ENCODE data around the gene NCAPG2. TPM values are rescaled to one million over a fixed set of nuclear protein-coding genes. Genes with fewer than 3 reads are reported as not detected.

Gene NCAPG2
- total RNA-seq, 1 experiment from 2014 or later = 67.3 TPM

GRCh38 chr7:158649279-158649678 lies 55.3 kb downstream of the NCAPG2 start:
- Mint-ChIP-seq H3K27me3 (ENCODE audit: insufficient read depth, unreplicated experiment) (no peaks in the 10 kb centered on the region), H3K4me1 (ENCODE audit: low read depth, unreplicated experiment) (peaks cover 26% of the 10 kb centered on the region), H3K4me3 (ENCODE audit: unreplicated experiment) (peak overlapping the region; percentile 57), H3K9me3 (ENCODE audit: unreplicated experiment) (peaks cover 8% of the 10 kb centered on the region), H3K36me3 (ENCODE audit: insufficient read depth, unreplicated experiment) (peaks cover 68% of the 10 kb centered on the region), H3K27ac (ENCODE audit: unreplicated experiment) (peak overlapping the region; percentile 70)
- Histone ChIP-seq H3K4me1 (peaks cover 39% of the 10 kb centered on the region), H3K27me3 (replicated peaks; ENCODE audit: control insufficient read depth, insufficient read depth, low read length) (no peaks in the 10 kb centered on the region), H3K4me3 (ENCODE audit: low read depth, low read length) (no peak overlapping the region), H3K9me3 (no peaks in the 10 kb centered on the region), H3K36me3 (ENCODE audit: control insufficient read depth, insufficient read depth, low read length) (no peaks in the 10 kb centered on the region)
- intact Hi-C loops (cut with micrococcal nuclease; ENCODE audit: unreplicated experiment) = loop anchor here (2.0 kb wide), 2 partner anchors 56 to 216 kb away; partner anchors contain the start of gene NCAPG2
- POLR2A ChIA-PET = no interaction called here
- CTCF ChIA-PET = no interaction called here
- BruUV-seq (replicated peaks) = no TSS peak
- TF ChIP-seq CTCF (IDR thresholded peaks at IDR 0.05; ENCODE audit: insufficient read depth in 1 of 2, low read depth in 1 of 2, low read length in 1 of 2, severe bottlenecking in 1 of 2, unreplicated experiment in 1 of 2) = no peak
- peak in 1 of 2 experiments; percentile 42 for DNase-seq

GRCh38 chr7:158648787-158649186 lies 55.8 kb downstream of the NCAPG2 start:
- POLR2A ChIA-PET = no interaction called here
- intact Hi-C loops (cut with micrococcal nuclease; ENCODE audit: unreplicated experiment) = loop anchor here (2.0 kb wide), 2 partner anchors 56 to 216 kb away; partner anchors contain the start of gene NCAPG2
- DNase-seq = peak in 1 of 2 experiments; percentile 66
- BruUV-seq (replicated peaks) = no TSS peak
- Mint-ChIP-seq H3K36me3 (ENCODE audit: insufficient read depth, unreplicated experiment) (peaks cover 68% of the 10 kb centered on the region), H3K9me3 (ENCODE audit: unreplicated experiment) (peaks cover 8% of the 10 kb centered on the region), H3K4me1 (ENCODE audit: low read depth, unreplicated experiment) (peaks cover 26% of the 10 kb centered on the region), H3K27me3 (ENCODE audit: insufficient read depth, unreplicated experiment) (no peaks in the 10 kb centered on the region), H3K4me3 (ENCODE audit: unreplicated experiment) (peak overlapping the region; percentile 57), H3K27ac (ENCODE audit: unreplicated experiment) (peak overlapping the region; percentile 70)
- Histone ChIP-seq H3K9me3 (no peaks in the 10 kb centered on the region), H3K27me3 (replicated peaks; ENCODE audit: control insufficient read depth, insufficient read depth, low read length) (no peaks in the 10 kb centered on the region), H3K36me3 (ENCODE audit: control insufficient read depth, insufficient read depth, low read length) (no peaks in the 10 kb centered on the region), H3K4me1 (peaks cover 39% of the 10 kb centered on the region), H3K4me3 (ENCODE audit: low read depth, low read length) (no peak overlapping the region)
- CTCF ChIA-PET = no interaction called here
- no peak for TF ChIP-seq CTCF (IDR thresholded peaks at IDR 0.05; ENCODE audit: insufficient read depth in 1 of 2, low read depth in 1 of 2, low read length in 1 of 2, severe bottlenecking in 1 of 2, unreplicated experiment in 1 of 2)

GRCh38 chr7:158648168-158648567 lies 56.4 kb downstream of the NCAPG2 start:
- Histone ChIP-seq H3K9me3 (no peaks in the 10 kb centered on the region), H3K36me3 (ENCODE audit: control insufficient read depth, insufficient read depth, low read length) (no peaks in the 10 kb centered on the region), H3K4me1 (peaks cover 39% of the 10 kb centered on the region), H3K4me3 (ENCODE audit: low read depth, low read length) (no peak overlapping the region), H3K27me3 (replicated peaks; ENCODE audit: control insufficient read depth, insufficient read depth, low read length) (no peaks in the 10 kb centered on the region)
- intact Hi-C loops (cut with micrococcal nuclease; ENCODE audit: unreplicated experiment) = loop anchor here (2.0 kb wide), 2 partner anchors 57 to 215 kb away; partner anchors contain the start of gene NCAPG2
- Mint-ChIP-seq H3K27me3 (ENCODE audit: insufficient read depth, unreplicated experiment) (no peaks in the 10 kb centered on the region), H3K27ac (ENCODE audit: unreplicated experiment) (peak overlapping the region; percentile 59), H3K36me3 (ENCODE audit: insufficient read depth, unreplicated experiment) (peaks cover 72% of the 10 kb centered on the region), H3K9me3 (ENCODE audit: unreplicated experiment) (peaks cover 8% of the 10 kb centered on the region), H3K4me1 (ENCODE audit: low read depth, unreplicated experiment) (peaks cover 26% of the 10 kb centered on the region), H3K4me3 (ENCODE audit: unreplicated experiment) (peak overlapping the region; percentile 23)
- CTCF ChIA-PET = interaction anchor here (0.6 to 0.7 kb wide), 2 partner anchors 56 to 140 kb away, joined by 3 read pairs; partner anchors contain the start of gene NCAPG2
- POLR2A ChIA-PET = no interaction called here
- BruUV-seq (replicated peaks) = TSS peak; percentile 27
- DNase-seq = no peak
- no peak for TF ChIP-seq CTCF (IDR thresholded peaks at IDR 0.05; ENCODE audit: insufficient read depth in 1 of 2, low read depth in 1 of 2, low read length in 1 of 2, severe bottlenecking in 1 of 2, unreplicated experiment in 1 of 2)

Measured in Caco-2 (cell line).